Umbilical cord (tissue), 2 donors: ENCODE results near the gene ANKDD1A. TPM values are rescaled to one million over a fixed set of nuclear protein-coding genes. Genes with fewer than 3 reads are reported as not detected.
A peak's percentile ranks its signal among the peaks of the same experiment; 100 is the strongest.

ENCODE experiments used
- DNase-seq: peaks from one replicate; pipeline ENCODE4 v3.0.0-alpha.2; 2015; ENCODE audit warnings: low spot score
- total RNA-seq: library from RNA; depleted of rRNA; stranded (reverse); fragments of >200 nt; gene quantifications from one replicate; pipeline ENCODE4 v1.2.3, GENCODE V29; 2014; ENCODE audit warnings: low replicate concordance; ENCODE audit not compliant: insufficient read depth

ANKDD1A gene
- 5.3 TPM for total RNA-seq

DNA sequence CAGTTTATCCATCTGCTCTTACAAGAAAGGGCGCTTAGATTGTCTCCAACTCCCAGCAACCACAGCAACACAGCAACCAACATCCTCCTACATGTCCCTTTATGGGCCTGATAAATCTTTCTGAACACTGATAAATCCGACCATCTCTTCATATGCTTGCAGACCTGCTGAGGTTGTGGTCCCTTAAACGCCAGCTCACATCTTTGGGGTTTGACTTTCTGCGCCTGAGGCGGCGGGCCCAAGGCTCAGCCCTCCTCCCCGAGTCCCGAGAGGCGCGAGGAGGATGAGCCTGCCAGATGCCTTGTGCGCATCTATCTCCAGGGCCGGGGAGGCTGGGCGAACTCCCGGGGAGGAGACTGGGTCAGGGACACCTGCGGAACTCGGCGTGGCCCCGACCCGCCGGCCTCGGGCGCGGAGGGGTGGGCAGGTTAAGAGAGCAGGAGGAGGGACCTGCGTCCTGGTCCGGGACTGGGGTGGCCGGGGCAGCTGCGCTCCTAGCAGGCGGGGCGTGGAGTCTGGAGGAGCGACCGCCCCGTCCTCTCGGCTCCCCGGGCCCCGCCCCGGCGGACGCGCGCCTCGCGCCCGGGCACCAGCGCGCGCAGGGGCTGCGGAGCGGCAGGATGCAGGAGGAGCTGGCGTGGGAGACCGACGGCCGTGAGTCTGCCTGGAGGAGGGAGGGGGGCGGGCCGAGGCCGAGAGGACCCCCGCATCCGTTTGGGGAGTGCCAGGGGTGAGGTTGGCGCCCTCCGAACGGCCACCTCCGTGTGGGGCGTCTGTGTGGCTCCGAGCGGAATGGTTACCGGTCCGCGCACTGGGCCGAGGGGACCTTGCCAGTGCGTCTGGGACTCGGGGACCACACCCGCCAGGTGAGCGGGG, at the start of gene ANKDD1A:
TSS of gene ANKDD1A (plus strand) at position 592 of the 876 bp plus-strand sequence. CDS start at position 621, 29 bp downstream.
- peak; percentile 83 for DNase-seq

DNA sequence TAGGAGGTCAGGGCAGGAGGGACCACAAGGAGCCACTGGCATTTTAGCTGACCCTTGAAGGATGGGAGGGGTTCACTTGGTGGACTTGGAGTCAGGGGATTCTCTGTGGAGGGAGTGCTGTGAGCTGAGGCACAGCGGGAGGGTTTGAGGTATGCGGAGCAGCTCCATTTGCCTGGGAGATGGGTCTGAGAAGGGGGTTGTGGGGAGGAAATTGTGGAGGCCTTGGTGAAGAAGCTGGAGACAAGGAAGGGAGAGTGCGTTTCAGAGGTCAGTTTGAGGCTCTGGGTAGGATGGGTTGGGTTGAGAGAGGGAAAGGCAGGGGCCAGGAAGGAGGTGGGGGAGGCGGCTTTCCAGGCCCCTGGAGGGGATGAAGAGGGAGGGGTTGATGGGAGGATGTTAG, 49.7 kb upstream of the ANKDD1A start:
- no peak for DNase-seq

DNA sequence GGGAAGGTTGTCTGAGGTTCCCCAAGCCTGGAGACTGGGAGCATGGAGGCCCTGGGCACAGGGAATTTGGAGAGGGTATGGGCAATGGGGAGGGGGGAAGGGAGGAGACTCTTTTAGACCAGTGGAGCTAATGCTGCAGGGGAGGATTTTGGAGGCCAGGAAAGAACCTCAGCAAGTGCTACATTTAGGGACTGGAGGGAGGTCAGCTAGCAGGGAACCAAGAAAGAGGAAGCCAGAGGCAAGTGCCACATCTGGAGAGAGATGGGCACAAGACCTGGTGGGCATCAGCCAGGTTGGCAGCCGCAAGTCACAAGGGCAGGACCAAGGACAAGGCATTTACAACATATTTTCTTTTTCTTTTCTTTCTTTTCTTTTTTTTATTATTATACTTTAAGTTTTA, 49.3 kb upstream of the ANKDD1A start:
- DNase-seq, result no peak

DNA sequence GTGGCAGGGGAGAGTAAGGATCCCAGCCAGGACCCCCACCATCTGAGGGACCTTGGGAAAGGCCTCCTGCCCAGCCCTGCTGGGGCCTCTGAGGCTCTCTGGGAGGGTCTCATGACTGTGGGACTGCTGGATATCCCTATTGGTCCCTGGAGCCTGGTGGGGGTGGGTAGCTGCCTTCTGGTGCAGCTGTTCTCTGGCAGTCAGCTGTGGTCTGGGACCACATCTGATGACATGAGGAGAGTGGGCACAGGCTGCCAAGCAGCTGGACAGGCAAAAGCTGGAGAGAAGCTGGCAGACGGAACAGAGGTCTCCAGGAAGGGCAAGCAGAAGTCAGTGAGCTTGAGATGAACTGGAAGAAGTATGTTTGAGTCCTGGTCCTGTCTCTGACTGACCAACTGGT, 47.6 kb upstream of the ANKDD1A start:
- no peak for DNase-seq

DNA sequence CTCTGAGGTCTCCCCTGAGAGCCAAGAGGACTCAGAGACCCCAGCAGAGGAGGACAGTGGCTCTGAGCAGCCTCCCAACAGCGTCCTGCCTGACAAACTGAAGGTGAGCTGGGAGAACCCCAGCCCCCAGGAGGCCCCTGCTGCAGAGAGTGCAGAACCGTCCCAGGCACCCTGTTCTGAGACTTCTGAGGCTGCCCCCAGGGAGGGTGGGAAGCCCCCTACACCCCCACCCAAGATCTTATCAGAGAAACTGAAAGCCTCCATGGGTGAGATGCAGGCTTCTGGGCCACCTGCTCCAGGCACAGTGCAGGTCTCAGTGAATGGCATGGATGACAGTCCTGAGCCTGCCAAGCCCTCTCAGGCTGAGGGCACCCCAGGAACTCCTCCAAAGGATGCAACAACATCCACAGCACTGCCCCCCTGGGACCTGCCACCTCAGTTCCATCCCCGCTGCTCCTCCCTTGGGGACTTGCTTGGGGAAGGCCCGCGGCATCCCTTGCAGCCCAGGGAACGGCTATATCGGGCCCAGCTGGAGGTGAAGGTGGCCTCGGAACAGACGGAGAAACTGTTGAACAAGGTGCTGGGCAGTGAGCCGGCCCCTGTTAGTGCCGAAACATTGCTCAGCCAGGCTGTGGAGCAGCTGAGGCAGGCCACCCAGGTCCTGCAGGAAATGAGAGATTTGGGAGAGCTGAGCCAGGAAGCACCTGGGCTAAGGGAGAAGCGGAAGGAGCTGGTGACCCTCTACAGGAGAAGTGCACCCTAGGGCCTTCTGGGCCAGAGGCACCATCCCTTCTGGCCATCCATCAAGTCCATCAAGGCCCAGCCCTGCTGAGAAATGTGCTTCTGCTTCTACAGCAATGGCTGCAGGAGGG, 46.3 kb upstream of the ANKDD1A start:
- DNase-seq, result no peak

DNA sequence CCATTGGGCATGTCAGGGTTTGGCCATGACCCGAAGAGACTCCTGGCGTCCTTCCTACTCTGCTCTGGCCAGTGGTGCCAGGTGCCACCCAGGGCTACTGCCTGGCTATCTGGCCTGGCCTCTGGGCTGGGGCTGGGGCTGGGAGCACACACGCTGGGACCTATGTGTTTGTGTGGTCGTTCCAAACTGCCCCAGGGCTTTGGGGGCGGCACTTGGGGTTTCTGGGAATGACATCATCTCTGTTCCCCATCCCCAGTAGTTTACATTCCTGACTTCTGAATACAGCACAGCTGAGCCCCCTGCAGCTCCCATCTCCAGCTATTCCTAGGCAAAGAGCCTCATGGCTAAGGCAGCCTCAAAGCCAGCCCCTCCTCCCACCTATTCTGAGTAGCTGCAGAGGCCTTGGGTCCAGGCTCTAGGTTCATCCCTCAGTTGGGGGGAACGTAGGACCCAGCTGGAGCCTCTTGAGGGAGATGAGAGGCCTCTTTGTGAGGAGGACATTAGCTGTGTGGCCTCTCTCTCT, 45.6 kb upstream of the ANKDD1A start:
- DNase-seq, result no peak

DNA sequence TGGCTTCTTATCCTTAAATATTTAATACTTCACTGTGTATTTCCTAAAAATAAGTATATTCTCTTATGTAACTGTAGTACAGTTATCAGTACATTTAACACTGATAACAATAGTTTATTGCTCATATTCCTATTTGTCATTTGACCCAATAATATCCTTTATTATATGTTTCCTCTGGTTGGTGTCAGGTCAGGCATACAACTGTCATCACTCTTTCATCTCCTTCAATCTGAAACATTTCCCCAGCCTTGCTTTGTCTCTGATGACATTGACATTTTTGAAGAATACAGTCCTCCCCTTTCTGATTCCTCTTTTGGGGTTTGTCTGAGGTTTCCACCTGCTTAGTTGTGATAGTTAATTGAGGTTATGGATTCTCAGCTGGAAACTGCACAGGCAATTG, 42.2 kb upstream of the ANKDD1A start:
- DNase-seq, result no peak

DNA sequence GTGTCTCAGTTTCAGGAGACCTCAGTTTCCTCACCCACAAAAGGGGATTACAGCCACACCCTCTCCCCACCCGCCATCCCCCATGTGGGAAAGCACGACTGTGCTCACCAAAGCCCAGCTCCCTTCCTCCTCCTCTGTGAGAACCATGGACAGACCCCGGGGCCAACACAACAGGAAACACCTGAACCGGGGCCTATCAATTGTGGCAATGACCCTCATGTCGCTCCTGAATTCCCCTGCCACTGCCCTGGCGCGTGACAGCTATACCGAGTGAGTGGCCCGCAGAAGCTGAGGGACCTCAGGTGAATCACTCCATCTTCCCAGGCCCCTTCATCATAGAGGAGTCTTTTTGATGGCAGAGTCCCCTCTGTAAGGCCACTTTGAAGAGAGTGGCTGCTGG, 41.3 kb upstream of the ANKDD1A start:
- no peak for DNase-seq

DNA sequence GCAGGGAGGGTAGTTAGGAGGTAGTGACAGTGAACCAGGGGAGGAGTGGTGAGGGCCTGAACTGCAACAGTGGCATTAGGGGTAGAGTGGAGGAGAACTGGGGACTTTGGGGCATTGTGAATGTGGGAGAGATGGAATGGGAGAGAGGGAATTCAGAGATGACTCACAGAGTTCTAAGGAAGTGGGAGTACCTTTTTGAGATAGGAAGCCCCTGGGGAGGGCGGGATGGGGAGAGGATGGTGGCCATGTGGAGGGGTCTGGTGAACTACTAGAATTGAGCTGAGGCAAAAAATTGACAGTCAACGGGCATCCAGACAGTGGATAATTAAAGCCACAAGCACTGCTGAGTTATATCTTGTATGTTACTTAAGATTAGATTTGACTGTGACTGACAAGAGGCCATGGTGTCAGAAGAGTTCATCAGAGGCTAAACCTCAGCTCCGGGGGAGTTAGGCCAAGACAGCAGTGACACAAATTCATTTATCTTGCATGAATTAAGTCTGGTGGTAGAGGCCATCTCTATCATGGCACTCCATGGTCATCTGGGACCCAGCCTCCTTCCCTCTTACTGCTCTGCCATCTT, 36.0 kb upstream of the ANKDD1A start:
- no peak for DNase-seq

DNA sequence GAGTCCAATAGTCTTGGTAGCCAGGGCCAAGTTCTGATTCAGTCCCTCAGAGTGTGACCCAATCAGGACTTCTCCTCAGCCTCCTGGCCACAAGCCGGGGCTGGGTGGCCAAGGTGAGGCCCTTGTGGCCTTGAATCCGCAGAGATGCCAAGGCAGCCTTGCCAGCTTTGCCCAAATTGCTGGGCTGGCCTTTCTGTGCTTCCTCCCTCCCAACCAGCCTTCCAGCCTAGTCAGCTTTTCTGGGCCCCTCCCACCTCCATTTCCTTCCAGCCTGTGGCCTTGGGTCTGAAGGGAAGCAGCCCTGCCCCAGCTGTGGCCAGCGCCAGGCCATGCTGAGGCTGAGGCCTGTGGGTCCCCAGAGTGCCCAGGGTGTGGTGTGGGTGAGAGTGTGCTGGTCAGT, 34.3 kb upstream of the ANKDD1A start:
- DNase-seq, result peak; percentile 69

DNA sequence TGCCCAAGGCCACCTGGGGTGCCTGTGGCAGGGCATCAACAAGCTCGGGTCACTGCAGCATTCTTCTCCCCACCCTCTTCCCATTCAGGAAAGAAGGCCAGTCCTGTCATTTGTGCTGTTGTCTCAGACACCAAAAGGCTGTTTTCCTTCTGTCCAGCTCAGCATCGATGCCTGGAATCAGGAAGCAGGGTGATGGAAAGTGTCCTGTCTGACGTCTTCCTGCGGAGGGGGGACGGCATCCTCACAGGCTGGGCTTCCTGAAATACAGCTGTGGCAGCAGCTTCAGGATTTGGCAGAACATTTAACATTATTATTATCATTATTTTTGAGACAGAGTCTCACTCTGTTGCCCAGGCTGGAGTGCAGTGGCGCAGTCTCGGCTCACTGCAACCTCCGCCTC, 33.0 kb upstream of the ANKDD1A start:
- no peak for DNase-seq

DNA sequence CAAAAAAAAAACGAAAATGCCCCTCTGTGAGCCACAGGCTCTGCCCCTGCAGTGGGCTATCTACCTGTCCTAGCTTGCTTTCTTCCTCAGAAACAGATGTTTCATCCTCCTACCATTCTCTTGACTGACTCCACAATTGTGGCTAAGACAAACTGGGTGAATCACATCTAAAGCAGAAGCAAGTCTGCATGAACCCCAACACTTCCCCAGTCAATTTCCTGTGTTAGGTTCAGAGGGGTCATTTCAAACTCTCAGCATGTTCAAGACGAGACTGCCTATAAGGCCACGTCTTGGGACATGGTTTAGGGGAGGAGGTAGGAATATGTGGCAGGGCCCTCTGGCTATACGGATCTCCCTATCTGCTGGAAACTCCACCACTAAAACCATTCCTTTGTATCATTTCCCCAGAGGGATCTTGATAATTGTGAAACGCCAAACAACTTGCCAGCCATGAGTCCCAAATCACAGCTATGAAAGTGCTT, 28.6 kb upstream of the ANKDD1A start:
- peak; percentile 30 for DNase-seq

DNA sequence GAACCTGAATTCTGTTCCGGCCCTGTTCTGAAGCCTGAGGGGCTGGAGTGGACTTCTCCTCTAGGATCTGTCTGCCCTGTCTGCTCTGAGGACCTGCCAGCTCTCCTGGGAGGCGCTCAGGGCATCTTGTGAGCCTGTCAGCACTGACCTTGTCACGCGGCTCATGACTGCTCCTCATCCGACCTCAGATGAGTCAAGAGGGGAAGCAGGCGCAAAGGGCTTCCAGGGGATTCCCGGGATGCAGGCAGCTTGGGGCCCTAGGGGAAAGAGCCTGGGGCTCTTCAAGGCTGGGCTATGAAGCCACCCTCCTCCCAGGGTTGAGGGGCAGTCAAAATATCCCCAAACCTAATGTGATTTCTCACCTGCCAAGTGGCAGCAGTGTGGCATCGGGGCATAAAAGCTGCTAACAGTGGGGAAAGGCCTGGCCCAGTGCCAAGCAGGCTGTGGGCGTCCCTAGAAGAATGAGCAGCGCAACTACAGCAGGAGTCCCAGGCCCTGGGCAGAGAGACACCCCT, 27.6 kb upstream of the ANKDD1A start:
- peak; percentile 88 for DNase-seq

DNA sequence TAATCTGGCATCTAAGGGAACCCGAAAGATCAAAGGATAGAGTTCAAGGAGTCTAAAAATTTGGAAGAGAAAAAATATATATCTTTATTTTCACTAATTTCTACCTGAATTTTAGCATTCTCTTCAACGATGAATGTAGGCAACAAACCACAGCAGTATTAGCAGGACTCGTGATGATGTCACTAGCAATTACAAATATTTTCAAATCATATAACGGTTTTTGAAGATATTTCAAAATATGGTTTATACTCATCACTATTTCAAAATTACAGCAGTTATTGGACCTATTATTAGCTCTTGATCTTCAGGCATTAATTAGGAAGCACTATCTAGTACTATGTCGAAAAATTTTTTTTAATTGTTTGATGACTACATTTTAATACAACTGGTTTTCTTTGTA, 27.0 kb upstream of the ANKDD1A start:
- no peak for DNase-seq

DNA sequence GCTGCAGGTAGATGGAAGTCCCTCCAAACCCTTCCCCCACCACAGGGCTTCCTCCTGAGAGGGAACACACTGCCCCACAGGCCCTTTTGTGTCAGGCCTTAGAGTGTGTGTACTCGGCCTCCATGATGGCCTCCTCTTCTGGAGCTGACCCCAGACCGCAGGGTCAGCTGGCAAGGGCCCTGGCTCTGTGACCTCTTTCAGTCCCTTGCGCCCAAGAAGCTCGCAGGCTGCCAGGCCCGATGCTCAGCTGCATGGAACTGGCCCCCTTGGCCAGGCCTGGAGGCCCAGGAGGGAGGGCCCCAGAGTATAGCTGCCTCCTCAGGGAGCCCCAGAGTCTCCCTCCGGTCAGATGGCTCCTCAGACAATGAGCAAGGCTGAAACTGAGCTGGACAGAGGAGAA, 23.4 kb upstream of the ANKDD1A start:
- no peak for DNase-seq

DNA sequence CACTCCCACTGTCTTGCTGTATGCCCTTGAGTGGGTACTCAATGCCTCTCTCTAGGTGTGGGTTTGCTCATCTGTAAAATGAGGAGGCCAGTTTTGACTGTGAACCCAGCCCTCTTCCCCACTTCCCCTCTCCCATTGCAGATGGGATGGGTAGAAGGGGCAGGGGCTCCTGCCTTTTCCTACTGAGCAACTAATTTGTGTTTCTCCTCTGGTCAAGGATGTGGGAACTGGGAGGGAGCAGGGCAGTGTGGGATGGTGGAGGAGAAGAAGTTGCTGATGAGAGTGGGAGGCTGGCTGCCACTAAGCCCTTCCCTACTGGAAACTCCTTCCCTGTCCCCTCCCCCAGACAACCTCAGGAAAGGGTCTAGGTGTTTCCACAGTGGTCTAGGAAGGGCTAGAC, 20.1 kb upstream of the ANKDD1A start:
- no peak for DNase-seq

DNA sequence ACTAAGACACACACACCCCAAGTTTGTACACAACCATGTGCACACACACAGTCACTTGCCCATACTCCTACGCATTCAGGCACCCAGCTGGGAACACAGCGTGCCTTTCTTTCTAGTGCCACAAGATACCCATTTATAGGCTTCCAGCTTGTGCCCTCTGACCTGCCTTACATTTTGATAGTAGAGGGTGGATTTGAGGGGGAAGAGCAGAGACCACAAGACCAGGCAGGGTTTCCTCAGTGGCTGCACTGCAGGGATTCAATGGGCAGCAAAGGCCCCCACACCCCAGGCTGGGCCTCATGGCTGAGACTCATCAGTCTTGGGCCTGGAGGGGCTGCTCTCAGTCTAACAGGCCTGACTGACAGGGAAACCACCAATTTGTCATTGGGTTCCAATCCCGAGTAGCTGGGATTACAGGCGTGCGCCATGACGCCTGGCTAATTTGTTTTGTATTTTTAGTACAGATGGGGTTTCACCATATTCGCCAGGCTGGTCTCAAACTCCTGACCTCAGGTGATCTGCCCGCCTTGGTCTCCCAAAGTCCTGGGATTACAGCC, 18.8 kb upstream of the ANKDD1A start:
- DNase-seq, result no peak

DNA sequence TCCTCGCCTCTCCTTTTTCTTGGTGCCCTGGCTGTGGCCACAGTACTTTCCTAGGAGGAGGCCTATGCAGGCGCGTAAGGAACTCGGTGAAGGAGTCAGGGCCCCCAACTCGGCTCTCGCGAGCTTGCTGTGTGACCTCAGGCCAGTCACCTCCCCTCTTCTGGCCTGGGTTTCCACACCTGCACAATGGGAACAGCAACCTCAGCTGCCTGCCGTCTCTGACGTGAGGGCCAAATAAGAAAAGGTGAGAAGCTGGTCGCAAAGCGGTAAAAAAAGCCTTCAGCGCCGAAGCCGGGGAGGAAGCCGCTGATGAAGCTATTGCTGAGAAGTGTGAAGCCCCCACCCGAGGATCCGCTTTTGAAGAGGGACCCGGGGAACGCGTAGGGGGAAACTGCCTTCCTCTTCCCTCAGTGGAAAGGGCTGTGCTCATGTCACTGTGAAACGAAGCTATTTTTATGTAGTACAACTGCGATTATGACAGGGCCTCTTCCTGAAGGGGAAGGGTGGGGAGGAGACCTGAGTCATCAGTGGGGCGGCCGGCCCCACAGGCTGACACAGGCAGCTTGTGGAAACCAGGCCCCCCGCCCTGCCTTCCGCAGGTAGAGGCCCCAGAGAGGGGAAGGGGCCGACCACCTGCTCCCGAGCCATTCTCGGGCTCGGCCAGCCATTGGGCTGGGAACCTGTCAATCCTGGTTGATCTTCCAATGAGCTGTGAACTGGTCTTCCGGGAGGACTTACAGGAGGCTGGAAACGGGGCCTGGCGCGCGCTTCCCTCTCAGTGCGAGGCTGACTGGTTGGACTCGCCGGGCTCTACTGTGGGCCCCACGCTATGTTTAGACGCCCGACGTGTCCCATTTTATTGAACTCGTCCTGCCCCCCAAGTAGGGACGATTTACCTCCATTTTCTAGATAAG, 18.0 kb upstream of the ANKDD1A start:
- DNase-seq, result peak; percentile 99

DNA sequence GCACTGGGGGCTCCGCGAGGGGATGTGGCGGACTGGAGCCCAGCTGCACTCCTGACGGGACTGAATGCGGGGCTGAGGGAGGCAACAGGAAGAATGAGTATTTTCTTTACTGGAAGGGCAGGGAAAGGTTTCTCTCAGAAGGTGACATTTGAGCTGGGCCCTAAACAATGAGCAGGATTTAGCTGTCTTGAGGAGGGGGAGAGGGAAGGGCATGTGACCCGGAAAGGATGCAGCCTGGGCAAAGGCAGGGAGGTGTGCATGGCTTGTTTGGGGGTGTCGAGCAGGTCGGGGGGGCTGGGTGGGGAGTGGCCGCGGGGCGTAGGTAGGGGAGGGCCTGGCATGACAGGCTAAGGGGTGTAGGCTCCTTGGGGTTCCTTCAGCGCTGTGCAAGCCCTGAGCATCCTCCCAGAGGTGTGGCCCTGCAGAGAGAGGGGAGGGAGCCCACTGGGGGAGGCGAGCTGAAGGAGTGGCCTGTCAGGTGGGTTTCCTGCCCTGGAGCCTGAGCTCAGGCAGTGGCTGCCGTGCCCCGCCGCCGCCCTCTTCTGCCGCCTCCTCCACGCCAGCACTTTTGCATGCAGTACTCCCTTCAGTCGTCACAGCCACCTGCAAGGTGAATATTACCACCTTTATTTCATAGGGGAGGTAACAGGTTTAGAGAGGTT, 17.2 kb upstream of the ANKDD1A start:
- peak; percentile 54 for DNase-seq
